HG02610 (cell line): Measurements from ENCODE around the gene COMMD2.

Source experiments
- ATAC-seq: cut with Tn5 transposase; IDR thresholded peaks from one replicate; pipeline ENCODE4 v1.9.1; 2021; ENCODE audit warnings: mild to moderate bottlenecking, moderate library complexity; ENCODE audit not compliant: unreplicated experiment

COMMD2 gene

DNA sequence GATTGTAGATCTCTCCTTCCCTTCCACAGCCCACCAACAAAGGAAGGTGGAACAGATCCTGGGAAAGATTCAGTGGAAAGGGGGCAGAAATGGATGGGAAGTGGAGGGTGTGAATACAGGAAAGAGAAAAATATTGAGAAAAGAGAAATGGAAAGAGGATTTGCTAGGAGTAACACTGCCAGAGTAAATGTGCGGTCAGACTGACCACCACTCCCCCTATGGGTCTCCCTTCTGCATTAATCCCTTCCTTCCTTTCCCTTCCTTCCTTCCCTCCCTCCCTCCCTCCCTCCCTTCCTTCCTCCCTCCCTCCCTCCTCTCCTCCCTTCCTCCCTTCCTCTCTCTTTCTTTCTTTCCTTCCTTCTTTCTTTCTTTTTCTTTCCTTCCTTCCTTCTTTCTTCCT, 12.0 kb upstream of the COMMD2 start:
- ATAC-seq, result no peak

DNA sequence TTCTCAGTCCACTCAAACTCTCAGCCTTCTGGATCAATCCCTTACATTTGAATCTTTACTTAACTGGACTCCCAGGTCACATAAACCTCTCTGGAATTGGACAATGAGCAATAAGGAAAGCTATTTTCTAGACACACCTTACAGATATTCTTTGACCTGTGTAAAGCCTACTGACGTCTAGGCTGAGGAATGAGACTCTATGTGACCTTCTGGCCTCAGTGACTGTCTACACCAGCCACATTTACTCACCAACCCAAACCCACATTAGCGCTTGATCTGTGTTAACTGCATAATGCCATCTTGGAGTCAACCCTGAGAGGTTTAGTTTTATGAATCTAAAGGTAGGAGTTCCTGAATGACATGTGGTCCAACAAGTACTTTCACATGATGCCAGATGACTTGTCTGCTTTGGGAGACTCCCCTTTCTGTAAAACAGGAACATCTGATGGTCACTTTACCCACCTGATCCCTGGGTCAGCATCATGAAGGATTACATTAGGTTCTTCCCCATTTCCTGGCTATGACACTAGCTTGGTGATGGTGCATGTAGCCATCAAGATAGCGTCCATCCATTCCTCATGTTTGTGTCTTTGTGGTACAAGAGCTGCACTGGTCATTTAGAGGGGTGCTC, 11.4 kb upstream of the COMMD2 start:
- ATAC-seq, result no peak

DNA sequence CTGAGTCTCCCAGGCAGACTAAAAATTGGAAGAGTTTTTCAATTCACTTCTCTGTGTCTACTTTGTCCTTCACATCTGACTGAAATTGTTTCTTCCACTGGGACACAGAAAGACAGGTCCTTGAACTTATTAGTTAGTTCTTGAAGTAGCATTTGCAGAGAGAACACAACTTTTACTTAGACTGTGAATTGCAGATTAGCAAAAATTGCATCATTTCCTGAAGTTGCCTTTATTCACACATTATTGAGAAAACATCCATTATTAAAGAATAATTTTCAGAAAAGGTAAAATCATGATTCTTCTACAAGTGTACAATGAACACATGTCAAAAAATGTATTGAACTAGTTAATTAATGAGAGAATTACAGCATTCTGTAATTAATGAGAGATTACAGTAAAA, 1.4 kb upstream of the COMMD2 start:
- ATAC-seq, result no peak

DNA sequence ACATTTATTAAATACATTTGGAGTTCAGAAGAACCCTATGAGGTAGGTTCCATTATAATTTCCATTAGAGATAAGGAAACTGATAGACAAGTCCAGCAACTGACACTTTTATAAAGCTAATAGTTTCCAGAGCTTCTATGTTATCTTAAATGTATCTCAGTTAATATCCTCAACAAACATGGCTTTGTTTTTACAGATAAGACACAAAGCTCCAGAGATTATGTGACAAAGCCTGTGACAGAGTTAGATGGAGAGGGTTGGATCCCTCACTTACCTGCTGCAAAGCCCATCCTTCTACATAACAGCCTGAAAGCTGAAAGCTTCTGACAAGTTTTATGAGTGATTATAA, 473 bp upstream of the COMMD2 start:
- ATAC-seq, result no peak

DNA sequence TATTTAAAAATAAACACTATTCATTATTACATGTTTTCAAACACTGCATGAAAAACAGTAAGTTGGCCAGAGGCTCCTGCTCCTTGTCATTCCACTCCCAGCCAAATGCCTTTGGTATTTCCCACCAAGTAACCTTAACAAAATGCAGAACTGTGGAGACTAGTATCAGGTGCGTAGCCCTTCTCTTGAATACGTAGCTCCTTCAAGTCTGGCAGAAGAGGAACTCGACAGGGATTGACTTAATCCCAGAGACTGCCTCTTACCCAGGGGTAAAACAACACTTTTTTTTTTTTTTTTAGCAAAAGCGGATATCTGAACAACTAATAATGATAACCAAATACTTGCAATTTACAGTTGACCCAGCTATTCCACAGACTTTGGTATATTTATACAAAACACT, 738 bp downstream of the COMMD2 start:
- ATAC-seq, result no peak

DNA sequence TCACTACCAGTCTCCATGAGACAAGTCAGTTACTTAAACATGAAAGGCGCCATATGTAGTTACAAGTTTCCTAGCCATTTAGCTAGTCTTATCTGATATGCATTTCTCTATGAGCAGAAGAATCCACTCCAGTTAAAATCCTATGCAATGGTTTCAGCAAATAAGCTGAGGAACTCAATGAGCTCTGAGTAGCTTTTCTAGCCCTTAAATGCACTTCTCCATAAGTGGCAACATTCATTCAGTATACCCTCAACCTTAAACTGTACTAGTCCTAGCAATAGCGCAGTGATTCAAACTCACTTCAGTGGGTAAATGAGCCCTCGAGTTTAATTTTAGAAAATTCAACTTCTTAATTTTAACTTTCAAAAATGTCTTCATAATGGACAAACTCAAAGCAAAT, 7.7 kb downstream of the COMMD2 start:
- no peak for ATAC-seq

DNA sequence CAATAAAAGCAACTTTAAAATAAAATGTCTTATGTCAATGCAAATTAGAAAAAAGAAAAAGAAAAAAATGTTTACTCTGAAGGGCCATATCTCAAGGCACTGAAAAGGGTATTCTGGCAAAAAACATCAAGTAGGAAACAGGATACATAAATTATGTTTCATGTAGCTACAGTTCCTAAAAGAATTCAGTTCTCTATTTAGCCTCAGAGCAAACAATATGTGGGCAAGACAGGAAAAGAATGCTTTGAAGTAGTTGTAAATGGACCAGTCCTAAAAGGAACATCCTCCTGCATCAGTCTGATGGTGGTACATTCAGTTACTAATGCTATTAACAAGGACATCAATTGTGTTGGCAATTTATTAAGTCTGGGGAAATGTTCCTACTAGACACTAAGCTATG, 8.1 kb downstream of the COMMD2 start:
- no peak for ATAC-seq

DNA sequence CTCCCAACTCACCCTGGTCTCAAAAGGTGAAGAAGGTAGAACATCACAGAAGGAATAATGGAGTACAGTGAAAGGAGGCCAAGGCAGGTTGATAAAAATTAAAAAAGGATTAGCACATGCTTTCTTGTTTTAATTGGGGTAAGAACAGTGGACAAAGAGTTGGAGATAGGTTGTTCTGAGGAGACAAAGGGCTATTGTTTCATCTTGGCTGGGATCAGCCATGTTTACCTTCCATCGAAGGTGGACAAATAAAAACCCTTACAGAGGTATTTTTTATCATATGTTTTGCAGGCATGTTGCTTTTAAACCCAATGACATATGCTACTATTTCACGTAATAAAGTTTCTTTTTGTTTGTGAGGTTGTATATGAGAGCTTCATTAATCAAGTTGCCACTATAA, 12.9 kb downstream of the COMMD2 start:
- no peak for ATAC-seq

DNA sequence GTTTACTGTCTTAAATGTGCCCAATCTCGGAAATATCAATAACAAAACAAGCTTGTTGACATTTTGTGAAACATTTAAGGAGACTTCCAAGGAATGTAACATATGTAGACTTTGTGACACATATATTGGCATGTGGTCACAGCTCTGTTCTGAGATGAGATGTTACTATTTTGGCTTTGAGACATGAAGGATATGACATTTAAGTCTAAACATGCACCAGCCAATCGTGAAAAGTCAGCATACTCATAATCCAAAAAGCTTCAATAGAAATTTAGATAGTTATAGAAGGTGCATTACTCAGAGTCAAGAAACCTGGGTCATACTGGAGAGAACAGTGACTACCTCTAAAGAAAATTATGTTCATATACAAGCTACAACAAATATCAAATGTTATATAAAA, 13.4 kb downstream of the COMMD2 start:
- no peak for ATAC-seq

DNA sequence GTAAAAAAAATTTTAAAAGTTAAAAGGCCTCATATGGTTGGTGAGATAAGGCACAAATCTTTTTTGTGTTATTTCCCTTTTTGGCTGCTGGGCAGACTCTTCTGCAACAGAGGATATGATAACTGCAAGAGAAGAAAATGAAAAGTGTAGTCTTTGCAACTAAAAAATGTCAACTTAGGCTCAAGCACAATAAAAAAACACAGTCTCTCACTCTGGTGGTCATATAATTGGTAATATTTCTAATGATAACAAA, 15.4 kb downstream of the COMMD2 start:
- ATAC-seq, result no peak

DNA sequence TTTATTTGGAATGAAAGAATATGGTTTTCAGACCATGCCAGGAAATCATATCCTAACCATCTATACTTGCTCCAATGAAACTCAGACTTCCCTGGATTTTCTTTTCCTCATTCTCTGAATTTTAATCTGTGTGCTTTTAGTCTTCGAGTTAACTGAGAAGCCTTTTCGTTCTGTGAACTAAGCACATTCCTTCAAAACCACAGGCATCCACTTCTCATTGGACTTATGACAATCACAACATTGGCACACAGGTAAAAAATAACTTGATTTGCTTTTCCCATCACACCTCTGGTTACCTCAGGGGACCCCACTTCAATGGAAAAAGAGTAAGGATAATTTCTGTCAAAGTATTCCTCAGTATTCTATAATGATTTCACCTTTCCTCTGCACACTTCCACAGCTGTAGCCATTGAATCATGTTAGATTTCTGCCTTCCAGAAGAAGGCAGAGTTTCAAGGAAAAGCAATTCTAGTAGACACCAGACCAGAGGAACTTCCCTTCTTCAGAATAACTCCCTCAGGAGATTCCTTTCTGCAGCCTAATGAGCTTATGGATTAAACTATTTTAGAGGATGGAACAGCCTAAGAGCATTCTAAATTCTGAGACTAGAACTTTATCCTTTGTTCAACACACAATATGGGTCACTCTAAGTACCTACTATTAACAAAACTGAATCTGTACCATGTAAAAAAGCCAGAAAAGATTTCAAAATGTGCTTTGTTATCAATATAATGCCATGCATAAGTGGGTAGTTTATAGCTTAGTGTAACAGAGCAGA, 15.9 kb downstream of the COMMD2 start:
- no peak for ATAC-seq

DNA sequence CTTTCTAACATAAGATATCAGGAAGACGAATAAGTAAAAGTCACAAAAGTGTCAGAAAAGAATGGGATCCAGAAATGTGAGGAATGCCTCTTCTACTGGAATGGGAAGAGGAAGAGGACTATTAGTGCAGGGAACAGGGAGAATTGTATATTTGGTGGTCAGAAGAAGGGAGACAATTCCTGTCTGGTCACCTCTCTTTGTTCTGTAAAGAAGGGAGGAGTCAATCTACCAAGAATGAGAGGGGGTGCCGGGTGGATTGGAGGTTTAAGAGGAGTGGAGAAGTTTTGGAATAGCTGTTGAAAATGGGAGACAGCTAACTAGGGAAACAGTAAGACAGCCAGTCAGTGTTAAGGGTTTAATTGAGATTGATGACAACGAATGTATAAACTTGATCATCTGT, 20.1 kb downstream of the COMMD2 start:
- no peak for ATAC-seq

DNA sequence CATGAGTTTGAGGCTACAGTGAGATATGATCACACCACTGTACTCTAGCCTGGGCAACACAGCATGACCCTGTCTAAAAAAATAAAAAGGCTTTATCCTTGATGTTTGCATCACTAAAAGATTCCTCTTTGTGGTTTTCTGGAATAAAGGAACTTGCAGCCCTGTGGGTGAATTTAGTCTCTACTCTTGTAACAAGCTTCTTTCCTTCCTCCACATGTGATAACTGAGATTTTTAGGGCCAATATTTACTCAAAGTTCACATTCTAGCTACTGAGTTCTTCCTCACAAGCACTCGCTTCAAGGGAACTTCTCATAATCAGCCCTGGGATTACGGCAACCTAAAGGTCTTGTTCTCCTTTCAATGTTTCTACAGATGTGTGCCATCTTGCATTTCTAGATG, 24.6 kb downstream of the COMMD2 start:
- ATAC-seq, result no peak

DNA sequence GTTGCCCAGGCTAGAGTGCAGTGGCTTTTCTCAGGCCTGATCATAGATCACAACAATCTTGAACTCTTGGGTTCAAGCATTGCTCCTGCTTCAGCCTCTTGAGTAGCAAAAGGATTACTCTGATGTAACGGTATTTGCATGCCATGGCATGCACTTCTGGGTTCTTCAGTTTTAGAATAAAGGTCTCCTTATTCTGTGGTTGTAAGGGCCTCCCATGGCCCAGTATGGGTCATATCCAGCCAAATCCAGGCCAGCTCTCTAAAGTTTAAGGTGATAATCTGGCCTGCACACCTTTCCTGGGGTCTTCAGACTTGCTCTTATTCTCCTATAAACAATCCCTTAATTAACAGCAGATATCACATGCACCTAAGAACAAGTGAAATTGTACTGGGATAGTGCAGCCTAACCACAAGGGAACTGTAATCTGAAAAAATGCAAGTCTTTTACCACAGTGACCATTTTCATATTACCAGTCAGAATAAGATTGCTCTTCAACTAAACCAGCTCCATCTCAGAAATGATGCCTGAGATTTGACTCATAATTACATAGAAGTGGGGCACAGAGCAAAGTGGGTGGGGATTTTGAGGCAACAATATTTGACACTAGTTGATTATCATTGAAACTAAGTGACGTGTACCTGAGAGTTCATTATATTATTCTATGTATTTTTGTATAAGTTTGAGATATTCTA, 25.4 kb downstream of the COMMD2 start:
- ATAC-seq, result peak; percentile 96

DNA sequence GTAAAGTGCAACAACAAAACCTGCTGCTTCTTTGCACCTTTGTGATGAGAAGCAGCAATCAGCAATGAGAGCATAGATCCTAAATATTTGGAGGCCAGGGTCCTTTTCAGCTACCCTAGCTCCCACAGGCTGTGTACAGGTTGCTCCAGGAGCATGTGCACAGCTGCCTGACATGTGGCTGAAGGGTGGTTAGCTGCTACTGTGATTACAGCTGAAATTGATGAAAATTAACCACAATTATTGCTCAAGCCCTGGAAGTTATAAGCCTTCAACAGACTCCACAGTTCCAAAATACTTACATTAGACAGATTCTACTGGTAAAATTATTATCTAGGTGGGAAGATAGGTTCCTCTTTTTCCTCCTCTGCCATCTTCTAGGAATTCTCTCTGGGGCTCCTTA, 28.5 kb downstream of the COMMD2 start:
- ATAC-seq, result no peak

DNA sequence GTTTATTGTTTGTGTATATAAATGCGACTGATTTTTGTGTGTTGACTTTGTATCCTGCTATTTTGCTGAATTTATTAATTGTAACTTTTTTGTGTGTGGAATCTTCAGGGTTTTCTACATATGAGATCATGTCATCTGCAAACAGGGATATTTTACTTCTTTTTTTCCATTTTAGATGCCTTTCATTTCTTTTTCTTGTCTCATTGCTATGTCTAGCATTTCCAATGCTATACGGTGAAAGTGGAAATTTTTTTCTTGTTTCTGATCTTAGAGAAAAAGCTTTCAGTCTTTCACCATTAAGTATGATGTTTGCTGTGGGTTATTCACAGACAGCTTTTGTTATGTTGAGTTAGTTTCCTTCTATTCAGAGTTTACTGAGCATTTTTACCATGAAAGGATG, 31.4 kb downstream of the COMMD2 start:
- ATAC-seq, result no peak

DNA sequence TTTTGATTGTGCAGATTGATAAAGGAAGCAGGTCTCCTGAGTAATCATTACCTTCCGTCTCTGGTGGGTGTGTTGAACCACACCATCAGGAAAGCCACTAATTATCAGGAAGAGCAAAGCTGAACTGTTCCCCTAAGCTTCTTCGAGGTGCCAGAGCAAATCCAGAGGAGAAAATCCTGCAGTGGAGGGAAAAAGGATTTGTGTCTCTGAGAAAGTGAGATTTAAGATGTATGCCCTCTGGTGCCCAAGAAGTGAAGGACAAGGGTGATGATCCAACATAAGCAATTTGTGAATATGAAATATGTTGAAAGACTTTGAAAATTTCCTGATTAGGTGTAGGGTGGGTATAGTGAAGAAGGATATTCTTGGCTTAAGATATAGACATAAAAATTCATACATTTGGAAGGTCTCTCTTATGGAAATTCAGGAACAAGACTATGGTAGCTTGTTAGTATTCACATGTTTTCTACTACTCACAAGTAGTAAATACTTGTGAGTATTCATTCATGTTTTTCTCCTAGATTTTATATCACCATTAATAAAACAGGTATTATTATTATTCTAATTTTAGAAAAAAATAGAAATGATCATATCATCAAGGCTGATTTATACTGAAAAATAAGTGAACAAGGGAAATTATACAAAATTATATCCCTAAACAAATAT, 34.8 kb downstream of the COMMD2 start:
- no peak for ATAC-seq

DNA sequence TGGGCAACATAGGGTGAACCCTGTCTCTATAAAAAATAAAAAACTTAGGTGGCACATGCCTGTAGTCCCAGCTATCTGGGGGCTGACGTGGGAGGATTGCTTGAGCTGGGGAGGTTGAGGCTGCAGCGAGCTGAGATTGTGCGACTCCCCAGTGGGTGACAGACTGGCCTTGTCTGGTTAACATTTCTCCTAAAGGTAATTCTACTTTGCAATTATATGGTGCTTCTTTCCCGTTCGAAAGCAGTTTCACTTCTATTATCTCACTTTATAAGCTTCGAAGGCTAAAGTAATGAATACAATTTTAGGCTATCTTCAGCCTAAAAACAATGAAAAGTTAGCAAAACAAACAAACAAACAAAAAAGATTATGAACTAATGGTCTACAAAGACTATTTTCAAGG, 35.3 kb downstream of the COMMD2 start:
- no peak for ATAC-seq

DNA sequence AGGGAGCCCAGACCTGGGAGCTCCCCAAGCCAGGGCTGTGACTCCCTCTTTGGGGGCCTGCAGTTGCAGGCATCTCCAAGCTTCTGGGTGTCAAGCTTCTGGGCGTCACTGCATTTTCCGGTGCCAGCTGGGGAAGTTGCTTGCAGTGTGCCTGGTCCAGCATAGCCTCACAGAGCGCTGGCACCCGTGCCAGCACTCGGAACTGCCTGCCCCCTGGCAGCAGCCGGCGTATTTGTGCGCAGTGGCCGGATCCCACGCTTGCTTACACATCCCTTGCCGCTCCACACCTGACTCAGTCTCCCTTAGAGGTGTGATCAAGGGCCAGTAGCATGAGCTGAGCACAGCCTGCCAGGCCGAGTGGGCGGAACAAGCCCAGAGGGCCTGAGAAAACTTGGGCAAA, 37.0 kb downstream of the COMMD2 start:
- ATAC-seq, result no peak

DNA sequence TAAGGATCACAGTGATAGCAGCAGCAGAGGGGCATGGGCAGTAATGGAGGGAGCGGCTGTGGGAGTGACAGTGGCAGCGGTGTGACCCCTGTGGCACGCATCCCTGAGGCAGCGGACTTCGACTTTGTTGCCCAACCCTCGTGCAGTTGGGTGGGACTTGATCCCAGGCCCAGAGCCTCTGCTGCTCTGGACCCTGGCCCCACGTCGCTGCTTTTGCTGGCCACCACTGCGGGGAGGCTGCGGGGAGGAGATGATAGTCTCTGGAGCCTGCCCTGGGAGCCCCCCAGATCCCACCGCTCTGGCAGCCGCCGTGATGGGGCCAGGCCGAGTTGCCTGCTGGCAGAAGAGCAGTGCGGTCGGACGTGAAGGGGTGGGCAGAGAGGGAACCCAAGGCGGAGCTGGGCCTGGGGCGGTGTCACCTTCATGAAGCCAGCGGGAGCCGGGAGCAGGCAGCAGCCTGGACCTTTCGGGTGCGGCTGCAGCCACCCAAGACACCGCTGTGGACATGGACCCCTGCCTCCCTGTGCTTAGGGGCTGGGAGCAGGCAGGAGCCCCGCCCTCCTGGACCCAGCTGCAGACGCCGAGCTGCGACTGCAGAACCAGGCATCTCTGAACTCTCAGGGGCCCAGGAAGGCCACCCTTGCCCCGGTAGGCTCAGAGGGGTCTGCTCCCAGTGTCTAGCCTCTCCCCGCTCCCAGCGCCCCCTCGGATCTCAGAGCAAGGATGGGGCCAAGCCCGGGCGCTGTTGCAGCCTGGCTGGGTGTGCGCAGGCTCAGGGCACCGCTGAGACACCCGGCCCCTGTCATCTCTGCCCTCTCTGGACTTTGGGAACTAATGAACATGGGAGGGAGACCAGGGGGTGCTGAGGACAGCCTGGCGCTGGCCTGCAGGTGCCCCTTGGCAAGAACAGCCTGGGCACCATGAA, 38.3 kb downstream of the COMMD2 start:
- no peak for ATAC-seq

DNA sequence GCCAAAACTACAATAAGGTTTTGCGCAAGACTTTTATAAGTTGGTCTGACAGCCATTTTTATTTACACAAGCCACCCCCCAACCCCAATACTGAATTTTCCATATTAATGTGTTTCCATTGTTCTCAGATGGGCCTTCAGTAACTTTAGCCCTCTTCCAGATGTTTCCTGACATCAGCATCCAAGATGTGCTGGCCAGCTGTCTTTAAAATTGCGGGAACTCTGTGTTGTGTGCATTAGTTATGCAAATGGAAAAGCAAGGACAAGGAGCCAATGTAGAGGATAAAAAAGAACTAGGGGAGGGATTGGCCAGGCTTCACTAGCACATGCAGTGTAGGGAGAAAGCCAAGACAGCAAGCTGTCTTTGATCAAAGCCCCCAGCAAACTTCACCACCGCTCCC, 45.4 kb downstream of the COMMD2 start:
- no peak for ATAC-seq
